LoVo (cell line): Measurements from ENCODE around the gene TPH2.

ENCODE experiments used
- DNase-seq: peaks from one replicate; pipeline ENCODE4 v3.0.0-alpha.2; 2016; ENCODE audit warnings: low spot score

Gene TPH2

DNA sequence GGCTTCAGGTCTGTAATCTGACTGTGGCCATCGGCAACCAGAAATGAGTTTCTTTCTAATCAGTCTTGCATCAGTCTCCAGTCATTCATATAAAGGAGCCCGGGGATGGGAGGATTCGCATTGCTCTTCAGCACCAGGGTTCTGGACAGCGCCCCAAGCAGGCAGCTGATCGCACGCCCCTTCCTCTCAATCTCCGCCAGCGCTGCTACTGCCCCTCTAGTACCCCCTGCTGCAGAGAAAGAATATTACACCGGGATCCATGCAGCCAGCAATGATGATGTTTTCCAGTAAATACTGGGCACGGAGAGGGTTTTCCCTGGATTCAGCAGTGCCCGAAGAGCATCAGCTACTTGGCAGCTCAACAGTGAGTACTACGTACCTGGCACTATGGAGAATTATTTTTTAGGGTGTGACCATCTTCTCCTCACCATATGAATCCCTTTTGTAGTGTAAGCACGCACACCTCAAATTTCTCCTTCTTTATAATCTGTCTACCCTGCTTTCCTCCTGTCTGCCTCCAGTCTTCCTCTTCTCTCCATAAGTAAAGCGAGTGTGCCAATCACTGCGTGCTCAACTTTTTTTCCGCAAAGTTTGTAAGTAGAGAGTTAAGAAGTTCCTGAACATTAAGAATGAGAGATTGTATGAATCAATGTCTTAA is at the start of gene TPH2:
TSS of gene TPH2 (plus strand) at position 118 of the 658 bp plus-strand sequence. CDS start at position 260, 142 bp downstream.
- DNase-seq: peak; percentile 48

DNA sequence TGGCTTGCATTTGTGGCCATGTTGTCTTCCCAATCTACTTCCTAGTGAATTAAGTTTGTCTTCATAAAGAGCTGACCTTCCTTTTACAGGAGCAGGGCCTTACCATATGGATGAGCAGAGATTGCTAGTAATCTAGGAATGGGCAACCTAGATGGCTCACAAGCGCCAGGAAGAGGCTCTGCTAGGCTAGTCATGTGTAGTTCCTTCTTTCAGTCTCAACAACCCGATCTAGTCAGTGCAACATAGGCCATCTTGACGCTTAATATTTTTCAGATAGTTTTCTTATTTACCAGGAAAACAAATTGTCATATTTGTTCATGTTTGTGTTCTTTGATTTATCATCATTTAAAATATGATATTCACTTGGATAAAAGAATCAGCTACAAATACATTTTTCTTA is 48.2 kb upstream of the TPH2 start:
- DNase-seq: no peak

DNA sequence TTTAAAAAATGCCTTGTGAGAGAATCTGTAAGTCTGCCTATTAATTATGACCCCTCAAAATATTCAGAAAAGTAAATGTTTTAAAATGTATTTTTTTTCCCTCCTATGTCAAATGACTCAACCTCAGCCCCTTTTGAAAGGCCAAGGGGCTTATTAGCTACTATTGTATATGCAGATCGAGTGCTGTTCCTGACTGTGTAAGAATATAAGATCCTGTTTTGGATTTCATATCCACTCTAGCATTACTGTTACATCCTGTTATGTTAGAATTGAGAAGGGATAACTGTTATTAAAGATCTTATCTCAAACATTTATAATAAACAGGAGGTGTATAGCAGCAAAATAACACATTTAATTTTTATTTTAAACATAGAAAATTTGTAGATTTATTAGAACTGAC is 46.6 kb upstream of the TPH2 start:
- DNase-seq: no peak

DNA sequence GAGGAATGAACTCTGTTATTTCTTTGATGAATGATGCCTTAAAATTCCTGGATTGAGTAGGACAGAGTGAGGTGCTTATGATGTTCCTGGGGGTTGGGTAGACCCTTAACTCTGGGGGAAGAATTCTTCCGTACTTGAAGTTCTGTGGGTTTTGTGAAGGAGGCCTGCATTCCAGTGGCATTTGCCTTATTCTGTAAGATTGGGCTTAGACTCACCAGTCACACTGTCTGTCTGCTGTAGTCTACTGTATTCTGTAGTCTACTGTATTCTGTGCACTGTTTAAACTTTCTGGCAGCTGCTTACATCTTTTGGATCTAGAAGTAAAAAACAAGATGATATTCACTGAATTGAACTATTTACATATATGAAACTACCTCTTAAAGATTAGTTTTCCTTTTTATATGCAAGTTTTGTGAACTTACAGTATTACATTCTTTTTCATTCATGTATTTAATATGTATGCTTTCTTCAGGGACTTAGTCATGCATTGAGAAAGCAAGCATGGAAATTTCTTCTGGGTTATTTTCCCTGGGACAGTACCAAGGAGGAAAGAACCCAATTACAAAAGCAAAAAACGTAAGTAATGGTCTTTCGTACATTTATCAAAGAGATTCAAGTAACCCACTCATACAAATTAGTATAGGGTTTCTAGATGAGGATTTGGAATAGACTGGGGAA is 42.3 kb upstream of the TPH2 start:
- DNase-seq: no peak

DNA sequence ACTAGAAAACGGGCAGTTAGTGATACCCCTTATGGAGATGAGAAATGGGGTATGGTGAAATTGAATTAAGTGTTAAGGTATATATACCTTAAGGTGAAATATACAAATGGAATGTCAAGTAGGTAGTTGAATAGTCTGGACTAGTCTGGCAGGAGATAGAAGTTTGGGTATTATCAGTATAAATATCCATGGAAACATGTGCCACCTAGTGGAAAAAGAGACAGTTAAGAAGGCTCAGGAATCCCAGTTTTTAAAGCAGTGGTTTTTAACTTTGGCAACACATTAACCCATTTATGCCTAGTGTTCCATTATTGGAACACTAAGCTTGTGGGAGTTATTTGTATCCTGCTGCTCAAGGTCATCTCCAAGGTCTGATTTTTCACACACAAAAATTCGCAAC is 38.6 kb upstream of the TPH2 start:
- no peak for DNase-seq

DNA sequence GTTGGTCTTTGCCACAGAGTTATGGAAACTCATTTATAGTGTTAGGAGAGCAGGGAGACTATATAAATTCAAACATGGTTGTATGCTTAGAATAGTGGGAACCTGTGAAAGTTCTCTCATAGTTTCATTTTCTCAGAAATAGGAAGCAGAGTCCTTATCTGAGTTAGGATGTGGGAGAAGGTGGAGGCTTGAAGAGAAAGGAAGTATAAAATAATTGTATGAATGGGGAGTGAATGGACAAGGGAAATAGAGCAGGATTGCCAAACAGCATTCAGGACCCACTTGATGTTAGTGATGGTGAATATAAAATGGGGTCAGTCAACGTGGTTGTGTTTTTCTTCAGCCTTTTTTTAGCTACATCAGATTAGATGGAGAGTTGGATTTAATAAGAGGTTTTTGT is 34.0 kb upstream of the TPH2 start:
- DNase-seq: no peak

DNA sequence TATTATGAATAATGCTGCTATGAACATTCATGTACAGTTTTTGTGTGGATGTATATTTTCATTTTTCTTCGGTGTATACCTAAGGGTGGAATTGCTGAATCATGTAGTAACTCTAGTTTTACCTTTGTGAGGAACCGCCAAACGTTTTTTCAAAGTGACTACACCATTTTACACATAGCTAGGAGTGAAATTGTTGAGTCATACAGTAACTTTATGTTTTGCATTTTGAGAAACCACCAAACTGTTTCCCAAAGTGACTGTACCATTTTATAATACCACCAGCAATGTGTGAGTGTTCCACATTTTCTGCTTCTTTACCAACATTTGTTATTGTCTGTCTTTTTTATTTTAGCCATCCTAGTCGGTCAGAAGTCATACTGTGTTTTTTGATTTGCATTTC is 3.1 kb upstream of the TPH2 start:
- DNase-seq: no peak

DNA sequence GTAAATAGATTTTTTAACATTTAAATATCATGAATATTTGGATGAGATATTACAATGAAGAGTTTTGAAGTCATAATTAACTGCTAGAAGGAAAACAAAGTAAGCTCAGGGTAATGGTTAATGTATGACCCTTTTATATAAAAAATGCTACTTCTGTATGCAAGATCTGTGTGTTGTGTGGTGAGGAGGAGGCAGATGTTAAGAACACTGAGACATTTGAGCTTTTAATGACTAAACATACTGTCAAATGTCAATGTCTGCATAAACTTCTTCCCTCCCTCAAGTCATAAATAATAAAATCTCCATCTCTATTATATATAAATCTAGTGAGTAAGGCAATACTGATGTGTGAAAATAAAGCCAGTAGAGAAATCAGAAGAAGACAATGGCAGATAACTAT is 1.4 kb downstream of the TPH2 start:
- no peak for DNase-seq

DNA sequence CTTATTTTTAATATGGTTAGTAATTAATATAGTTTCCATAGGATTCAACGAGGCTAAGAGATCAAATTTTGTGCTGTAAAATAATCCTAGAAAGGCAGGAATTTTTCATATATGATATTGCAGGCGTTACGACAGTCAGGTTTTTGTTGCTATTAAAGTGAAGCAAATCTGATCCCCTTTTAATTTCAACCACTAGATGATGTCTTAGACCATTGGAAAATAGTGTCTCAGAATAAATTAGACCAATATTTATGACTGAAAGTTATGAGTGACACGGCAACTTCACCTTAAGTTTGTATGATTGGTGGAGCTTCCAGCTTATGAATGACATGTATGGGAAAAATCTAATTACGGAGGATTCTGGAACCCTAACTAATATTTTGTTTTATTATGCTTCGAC is 2.5 kb downstream of the TPH2 start:
- no peak for DNase-seq

DNA sequence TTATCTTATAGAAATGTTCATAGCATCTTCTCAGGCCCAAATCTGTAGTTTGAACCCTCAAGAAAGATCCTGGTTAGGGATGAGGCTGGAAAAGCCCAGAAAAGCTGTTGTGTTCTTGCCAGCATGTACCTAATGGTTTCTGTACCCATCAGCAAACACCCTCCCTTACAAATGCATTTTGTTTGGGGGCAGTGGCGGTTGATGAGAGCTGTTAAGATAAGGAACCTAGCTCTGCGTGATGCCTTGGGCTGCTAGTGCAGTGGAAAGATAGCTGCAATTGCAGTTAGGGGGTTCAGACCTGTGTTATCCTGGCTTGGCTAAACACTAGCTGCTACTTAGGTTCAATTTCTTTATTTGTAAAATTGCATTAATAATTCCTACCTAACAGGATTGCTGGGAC is 3.6 kb downstream of the TPH2 start:
- DNase-seq: no peak

DNA sequence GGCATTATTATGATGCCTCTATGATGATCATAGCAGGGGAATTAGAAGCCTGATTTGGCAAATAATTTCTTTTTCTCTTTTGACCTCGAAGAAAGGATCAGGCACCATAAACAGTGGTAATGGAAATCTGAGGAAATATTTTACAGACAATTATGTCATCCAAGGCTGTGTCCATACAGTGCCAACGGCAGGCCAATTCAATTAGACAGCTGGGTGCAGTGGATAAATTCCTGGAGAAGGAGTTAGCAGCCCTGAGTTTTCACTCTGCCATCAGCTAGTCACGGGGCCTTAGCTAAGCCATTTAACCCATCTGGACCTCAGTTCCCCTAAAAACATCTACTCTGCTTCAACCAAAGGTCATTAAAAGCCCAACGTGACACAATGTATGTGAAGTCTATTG is 4.1 kb downstream of the TPH2 start:
- DNase-seq: no peak

DNA sequence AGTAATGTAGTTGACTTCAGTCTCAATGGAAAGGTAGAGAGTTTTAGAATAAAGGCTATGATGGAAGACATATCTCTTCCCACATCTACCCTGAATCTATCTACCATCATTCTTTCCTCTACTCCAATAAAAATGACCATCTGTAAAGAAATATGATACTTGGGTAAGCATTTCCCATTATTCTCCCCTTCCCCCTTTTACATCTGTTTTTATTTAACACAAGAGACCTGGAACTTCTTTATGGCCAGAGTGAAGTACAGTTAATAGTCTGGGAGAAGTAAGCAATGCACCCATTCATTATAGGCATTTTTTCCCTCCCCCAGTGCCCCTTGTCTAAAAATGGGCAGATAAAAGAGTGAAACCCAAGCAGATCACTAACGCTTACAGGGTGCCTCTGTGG is 6.5 kb downstream of the TPH2 start:
- no peak for DNase-seq

DNA sequence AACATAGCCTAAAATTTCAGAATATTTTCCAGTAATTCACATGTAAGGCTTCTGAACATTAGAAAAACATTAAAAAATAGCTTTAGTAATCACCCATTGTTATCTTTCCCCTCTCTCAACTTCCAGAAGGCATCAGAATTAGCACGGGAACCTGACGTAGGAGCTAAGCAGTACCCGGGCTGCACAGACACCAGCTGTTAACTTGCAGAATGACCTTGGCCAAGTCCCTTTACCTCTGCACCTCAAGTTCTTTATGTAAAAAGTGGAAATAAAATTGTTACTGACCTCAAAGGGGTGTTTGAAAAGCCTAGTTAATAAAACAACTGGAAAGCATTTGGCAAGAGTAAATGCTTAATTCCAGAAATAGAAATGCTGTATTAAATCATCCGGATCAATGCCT is 7.2 kb downstream of the TPH2 start:
- DNase-seq: no peak

DNA sequence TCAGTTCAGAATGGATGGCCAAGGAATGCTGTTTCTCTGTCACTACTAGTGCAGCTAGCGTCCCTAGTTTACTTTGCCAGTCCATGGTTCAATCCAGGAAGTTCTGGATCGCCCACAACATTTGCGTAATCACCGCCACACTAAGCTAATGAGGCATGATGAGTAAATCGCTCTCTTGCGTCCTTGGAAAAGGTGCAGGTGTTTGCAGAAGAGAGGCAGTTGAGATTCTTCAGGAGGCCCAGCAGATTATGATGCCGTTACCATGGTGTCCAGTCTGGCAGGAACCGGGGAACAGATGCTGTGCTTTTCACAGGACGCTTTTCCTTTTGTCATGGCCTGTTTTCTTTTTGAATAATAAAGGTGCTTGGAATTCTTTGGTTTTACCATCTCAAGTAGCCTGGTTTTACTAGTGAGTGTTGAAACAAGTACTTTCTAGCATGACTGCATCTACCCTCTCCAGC is 9.0 kb downstream of the TPH2 start:
- no peak for DNase-seq

DNA sequence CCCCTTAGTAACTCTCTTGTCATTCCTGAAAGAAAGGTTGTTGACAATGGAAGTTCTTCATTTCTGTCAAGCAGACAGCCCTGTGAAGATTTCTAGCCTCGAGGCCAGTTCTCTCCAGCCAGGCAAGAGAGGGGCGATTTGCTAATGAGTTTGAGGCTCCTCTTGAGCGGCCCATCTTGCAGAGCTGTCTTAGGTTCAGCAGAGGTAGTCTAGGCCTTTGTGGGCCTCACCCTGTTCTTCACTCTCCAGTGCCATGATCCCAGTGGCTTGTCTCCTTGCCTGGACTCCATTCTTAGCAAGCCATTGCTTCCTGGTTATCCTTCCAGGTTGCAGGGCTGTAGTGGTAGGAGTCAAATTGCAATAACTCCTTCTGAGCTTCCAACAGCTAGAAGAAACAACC is 9.7 kb downstream of the TPH2 start:
- DNase-seq: no peak

DNA sequence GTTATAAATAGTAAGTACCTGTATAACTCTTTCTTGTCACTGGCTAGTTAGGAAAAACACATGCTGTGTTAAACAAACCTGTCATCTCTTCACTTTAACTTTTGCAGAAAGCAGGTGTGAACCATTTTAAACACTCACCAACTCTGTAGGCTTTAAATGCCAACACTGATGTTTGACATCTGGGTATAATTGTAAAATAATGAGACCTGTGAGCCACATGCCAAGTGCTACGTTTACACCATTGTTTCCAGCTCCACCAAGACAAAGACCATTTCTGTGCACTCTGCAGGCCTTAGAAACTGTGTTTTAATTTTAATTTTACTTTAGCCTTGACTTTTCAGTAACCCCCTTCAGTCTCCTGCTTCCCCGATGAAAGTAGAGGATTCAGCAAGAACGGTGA is 11.0 kb downstream of the TPH2 start:
- no peak for DNase-seq

DNA sequence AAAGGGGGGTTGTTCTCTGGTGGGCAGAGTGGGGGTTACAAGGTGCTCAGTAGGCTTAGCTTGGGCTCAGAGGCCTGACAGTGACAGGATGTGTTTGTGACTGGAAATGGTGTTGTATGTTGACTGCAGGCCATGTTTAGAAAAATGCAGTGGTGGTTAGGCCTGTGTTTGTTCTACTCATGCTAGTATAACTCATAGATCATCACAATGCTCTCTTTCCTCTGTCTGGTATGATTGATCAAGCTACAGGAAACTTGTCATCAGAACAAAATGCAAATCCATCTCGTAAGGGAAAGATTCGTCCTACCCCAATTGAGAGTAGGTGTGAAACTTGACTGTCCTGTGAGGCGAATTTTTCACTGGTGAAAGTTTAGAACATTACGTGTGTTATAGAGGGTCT is 11.8 kb downstream of the TPH2 start:
- no peak for DNase-seq

DNA sequence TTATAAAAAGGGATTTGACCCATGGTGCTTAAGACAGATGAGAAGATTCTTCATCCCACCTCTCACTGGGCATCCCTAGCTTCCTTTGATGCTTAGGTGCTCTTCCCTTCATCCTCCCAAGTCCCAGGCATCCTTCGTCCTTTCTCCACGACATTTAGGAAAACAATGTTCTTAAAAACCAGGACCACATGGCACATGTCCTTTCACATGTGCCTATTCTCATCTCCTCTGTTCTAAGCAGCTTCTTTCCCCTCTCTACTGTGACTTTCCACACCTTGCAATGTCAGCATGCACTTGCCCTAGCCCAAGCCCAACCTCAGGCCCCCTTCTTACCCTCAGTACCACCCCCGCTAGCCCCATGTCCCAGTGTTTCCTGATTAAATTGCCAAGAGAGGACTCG is 12.2 kb downstream of the TPH2 start:
- no peak for DNase-seq

DNA sequence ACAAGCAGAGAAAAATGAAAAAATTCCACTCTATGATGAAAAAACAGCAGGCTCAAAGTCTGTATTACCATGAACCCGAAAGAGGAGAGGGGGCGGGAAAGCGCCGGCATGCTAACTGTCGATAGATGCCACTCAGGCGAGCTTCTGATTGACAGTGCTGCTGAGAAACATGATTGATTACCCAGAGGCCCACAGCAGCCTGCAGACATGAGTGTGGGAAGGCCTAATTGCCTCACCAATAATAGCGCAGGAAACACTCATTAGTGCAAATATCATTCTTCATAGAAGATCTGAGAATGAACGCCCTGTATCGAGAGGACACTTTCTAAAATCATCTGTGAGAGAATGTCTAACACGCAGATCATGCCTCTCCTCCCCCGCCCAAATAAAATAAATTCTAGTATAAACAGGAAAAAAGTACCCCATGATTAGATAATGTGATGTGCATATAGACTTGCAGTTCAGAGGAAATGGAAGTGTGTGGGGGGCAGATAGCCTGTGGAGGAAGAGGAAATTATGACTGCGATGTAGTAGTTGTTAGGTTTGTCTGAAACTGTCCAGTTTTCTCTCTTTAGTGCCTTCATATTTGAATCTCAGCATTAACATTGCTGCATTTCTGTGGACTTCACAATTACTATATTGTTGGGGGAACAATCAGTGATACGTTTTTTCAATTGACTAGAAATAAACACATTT is 15.6 kb downstream of the TPH2 start:
- no peak for DNase-seq

DNA sequence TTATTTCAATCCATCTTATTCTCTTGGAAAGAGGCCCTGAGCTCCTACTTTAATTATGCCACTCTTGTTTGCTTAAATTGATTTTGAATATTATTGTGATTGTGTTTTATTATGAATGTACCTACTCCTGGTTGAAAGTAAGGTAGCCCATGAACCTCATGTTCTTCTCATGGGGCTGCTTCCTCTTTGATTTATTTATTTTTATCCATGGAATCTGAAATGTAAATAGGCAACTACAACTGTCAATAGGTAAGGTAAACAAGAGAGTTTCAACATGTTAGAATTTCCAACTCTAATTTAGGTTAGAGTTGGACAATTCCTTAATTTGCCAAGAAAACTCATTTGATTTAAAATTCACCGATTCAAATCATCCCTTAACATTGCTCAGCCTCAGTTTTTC is 16.2 kb downstream of the TPH2 start:
- no peak for DNase-seq

DNA sequence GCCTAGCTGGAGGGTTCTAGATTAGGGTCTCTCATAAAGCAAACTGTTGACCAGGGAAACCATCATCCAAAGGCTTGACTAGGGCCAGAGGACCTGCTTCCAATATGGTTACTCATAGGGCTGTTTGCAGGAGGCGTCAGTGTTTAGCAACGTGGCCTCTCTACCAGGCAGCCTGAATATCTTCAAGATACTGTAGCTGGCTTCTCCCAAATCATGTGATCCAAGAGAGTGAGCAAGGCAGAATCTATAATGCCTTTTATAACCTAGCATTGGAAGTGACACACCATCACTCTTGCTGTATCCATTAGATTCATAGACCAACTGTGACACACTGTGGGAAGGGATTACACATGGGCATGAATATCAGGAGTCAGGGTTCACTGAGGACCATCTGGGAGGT is 17.3 kb downstream of the TPH2 start:
- no peak for DNase-seq

DNA sequence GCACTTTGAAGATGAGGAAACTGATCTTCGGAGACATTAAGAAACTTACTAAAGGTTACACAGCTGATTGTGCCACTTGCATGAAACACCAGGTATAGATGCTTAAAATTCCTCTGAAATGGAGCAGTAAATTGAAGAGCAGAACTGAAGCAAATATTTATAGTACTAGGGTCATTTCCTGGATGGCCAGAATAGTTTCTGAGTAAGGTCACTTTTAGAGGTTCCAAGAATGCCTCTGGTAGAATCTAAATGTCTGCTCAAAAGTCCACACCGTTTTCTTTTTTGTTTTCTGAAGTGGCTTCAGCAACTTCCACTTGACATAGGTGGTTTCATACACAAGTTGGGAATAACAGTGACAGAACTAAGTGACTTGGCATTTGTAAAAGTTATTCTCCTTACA is 19.4 kb downstream of the TPH2 start:
- DNase-seq: no peak

DNA sequence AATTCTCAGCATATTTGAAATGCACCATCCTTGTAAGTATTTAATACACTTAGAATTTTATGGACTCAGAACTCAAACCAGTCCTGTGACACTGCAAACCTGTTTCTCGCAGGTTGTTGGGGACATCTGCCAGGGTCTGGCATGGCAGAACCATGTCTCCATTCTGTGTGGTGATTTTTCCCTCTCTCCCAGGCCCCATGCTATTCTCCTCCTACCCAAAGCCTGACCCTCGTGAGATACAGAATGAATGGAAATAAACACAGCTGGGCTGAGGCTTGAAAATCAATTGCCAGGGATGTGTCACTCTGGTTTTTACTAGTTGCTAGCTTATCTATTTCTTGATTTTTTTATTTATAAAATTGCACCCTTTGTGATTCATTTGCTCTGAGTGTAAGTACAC is 19.8 kb downstream of the TPH2 start:
- DNase-seq: no peak
